Embryonic facial prominence (tissue), 1 donor: ENCODE data around the gene LY86.
"Not testable (repeated sequence)": the region's sequence is repeated elsewhere in the genome, so short reads cannot be mapped to it uniquely, and the experiment has no call there.

Experiments
- DNase-seq: peaks from one replicate; pipeline ENCODE4 v3.0.0-alpha.2; 2016; ENCODE audit errors: extremely low spot score

LY86 gene

GRCh38 chr6:6654599-6655575, 66.4 kb downstream of the LY86 start:
- DNase-seq = no peak

- no peak for DNase-seq
These were observed 67.3 kb downstream of the LY86 start for GRCh38 chr6:6655805-6656251.

- no peak for DNase-seq
These were observed 67.8 kb downstream of the LY86 start for GRCh38 chr6:6656287-6656686.

- DNase-seq = no peak
These were observed 68.7 kb downstream of the LY86 start for GRCh38 chr6:6657085-6657819.

- DNase-seq = no peak
These were observed 69.3 kb downstream of the LY86 start for GRCh38 chr6:6657820-6658217.

- no peak for DNase-seq
These were observed 71.2 kb downstream of the LY86 start for GRCh38 chr6:6659600-6660327.

GRCh38 chr6:6660339-6661045, 72.0 kb downstream of the LY86 start:
- no peak for DNase-seq

GRCh38 chr6:6661191-6661590, 72.7 kb downstream of the LY86 start:
- no peak for DNase-seq

- no peak for DNase-seq
These were observed 73.2 kb downstream of the LY86 start for GRCh38 chr6:6661684-6662083.

GRCh38 chr6:6663421-6664135, 75.1 kb downstream of the LY86 start:
- DNase-seq = no peak

- no peak for DNase-seq
These were observed 77.2 kb downstream of the LY86 start for GRCh38 chr6:6665555-6666243.

- DNase-seq = not testable (repeated sequence)
These were observed 81.6 kb downstream of the LY86 start for GRCh38 chr6:6670150-6670549.

GRCh38 chr6:6674872-6675271, 86.4 kb downstream of the LY86 start:
- no peak for DNase-seq

GRCh38 chr6:6676910-6677441, 88.5 kb downstream of the LY86 start:
- DNase-seq = peak; percentile 61

GRCh38 chr6:6678185-6678671, 89.7 kb downstream of the LY86 start:
- no peak for DNase-seq

- no peak for DNase-seq
These were observed 90.3 kb downstream of the LY86 start for GRCh38 chr6:6678811-6679210.

GRCh38 chr6:6679633-6680032, 91.1 kb downstream of the LY86 start:
- DNase-seq = no peak

- DNase-seq = no peak
These were observed 92.0 kb downstream of the LY86 start for GRCh38 chr6:6680526-6680925.

- no peak for DNase-seq
These were observed 92.7 kb downstream of the LY86 start for GRCh38 chr6:6681075-6681849.
